Vagina (tissue), 2 donors: ENCODE results near the gene WNT2. TPM values are rescaled to one million over a fixed set of nuclear protein-coding genes. Genes with fewer than 3 reads are reported as not detected.

ENCODE experiments used
- DNase-seq, 2 donors: peaks; one replicate each; pipeline ENCODE4 v3.0.0-alpha.2; 2017; ENCODE audit errors: extremely low spot score in 2 of 2
- H3K27ac ChIP-seq: fragments of 200-600 bp; sonication (generic); one replicate; pipeline ENCODE4 v1.5.1; 2019
- H3K27me3 ChIP-seq: fragments of 200-600 bp; sonication (generic); one replicate; pipeline ENCODE4 v1.5.1; 2019
- H3K36me3 ChIP-seq, 2 donors: fragments of 200-600 bp; sonication (generic); one replicate each; pipeline ENCODE4 v1.5.1; 2017 to 2019
- H3K4me1 ChIP-seq: fragments of 200-600 bp; sonication (generic); one replicate; pipeline ENCODE4 v1.5.1; 2019
- H3K4me3 ChIP-seq, 2 donors: fragments of 200-600 bp; sonication (generic); 1 replicate in 1 of 2; 2 replicates in 1 of 2; pipeline ENCODE4 v1.5.1; 2016 to 2019
- H3K9me3 ChIP-seq: fragments of 200-600 bp; sonication (generic); one replicate; pipeline ENCODE4 v1.5.1; 2019
- POLR2A ChIP-seq, 2 donors: fragments of 450-650 bp; IDR thresholded peaks; one replicate each; pipeline ENCODE4 v1.6.1; 2017; ENCODE audit warnings: antibody characterized with exemption in 2 of 2, mild to moderate bottlenecking in 2 of 2, moderate library complexity in 2 of 2
- POLR2AphosphoS5 ChIP-seq, 2 donors: sonication (generic); formaldehyde crosslinking; IDR thresholded peaks; one replicate each; pipeline ENCODE4 v1.9.0; 2017; ENCODE audit warnings: antibody characterized with exemption in 2 of 2, mild to moderate bottlenecking in 2 of 2, low read depth in 1 of 2; ENCODE audit not compliant: insufficient read depth in 1 of 2
- intact Hi-C: fragments of 100-400 bp; cut with DNase I; formaldehyde crosslinking; loops from one replicate; pipeline ENCODE4 v1.15.1; 2023
- total RNA-seq: library from RNA; depleted of rRNA; stranded (reverse); fragments of >200 nt; gene quantifications from one replicate; pipeline ENCODE4 v1.2.3, GENCODE V29; 2016
- TF ChIP-seq, protein P1 (sequence below), 3 experiments: fragments of 450-650 bp in 2 of 3; fragments of 200-600 bp in 1 of 3; sonication (generic) in 1 of 3; IDR thresholded peaks; one replicate each; pipeline ENCODE4 v1.5.1; 2017 to 2019; ENCODE audit warnings: antibody characterized with exemption in 3 of 3, mild to moderate bottlenecking in 2 of 3, moderate library complexity in 2 of 3

WNT2 gene
- total RNA-seq, 1 donor from 2014 or later: not detected

DNA sequence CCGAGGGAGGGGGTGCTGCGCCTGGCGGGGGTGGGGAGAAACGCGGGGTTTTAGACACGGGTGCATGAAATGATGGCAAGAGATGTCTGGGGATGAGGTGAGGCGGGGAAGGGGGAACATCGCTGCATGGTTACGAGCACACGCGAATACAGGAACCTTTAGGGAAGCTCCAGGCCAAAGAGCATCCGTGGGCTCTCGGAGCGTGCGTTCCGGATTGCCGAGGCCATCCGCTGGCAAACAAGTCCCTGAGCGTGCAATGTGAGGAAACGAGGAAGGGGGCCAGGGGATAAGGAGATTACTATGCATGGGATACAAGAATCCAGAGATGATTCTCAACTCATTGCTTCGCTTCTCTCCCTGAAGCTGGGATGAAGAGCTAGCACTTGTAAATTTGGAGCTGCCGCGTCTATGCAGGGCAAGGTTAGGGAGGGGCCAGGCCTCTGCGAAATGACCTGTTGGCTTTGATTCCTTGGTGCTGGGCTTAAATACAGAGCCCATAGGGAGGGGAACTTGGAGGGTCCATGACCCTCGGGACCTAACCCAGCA, 520 bp upstream of the WNT2 start:
- DNase-seq: no peak
- H3K36me3 ChIP-seq: no peaks in the 10 kb centered on the region
- peak overlapping the region; percentile 47 to 65 for H3K4me3 ChIP-seq
- no peaks in the 10 kb centered on the region for H3K9me3 ChIP-seq
- intact Hi-C loops: no loop called here
- H3K4me1 ChIP-seq: peaks cover 28% of the 10 kb centered on the region
- no peak overlapping the region for H3K27ac ChIP-seq
- no peaks in the 10 kb centered on the region for H3K27me3 ChIP-seq
- TF ChIP-seq, protein P1, sequence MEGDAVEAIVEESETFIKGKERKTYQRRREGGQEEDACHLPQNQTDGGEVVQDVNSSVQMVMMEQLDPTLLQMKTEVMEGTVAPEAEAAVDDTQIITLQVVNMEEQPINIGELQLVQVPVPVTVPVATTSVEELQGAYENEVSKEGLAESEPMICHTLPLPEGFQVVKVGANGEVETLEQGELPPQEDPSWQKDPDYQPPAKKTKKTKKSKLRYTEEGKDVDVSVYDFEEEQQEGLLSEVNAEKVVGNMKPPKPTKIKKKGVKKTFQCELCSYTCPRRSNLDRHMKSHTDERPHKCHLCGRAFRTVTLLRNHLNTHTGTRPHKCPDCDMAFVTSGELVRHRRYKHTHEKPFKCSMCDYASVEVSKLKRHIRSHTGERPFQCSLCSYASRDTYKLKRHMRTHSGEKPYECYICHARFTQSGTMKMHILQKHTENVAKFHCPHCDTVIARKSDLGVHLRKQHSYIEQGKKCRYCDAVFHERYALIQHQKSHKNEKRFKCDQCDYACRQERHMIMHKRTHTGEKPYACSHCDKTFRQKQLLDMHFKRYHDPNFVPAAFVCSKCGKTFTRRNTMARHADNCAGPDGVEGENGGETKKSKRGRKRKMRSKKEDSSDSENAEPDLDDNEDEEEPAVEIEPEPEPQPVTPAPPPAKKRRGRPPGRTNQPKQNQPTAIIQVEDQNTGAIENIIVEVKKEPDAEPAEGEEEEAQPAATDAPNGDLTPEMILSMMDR (IDR thresholded peaks at IDR 0.05): no peak
- no peak for TF ChIP-seq POLR2A (IDR thresholded peaks at IDR 0.05)
- no peak for TF ChIP-seq POLR2AphosphoS5 (IDR thresholded peaks at IDR 0.05; ENCODE audit: insufficient read depth in 1 of 2, low read depth in 1 of 2)

DNA sequence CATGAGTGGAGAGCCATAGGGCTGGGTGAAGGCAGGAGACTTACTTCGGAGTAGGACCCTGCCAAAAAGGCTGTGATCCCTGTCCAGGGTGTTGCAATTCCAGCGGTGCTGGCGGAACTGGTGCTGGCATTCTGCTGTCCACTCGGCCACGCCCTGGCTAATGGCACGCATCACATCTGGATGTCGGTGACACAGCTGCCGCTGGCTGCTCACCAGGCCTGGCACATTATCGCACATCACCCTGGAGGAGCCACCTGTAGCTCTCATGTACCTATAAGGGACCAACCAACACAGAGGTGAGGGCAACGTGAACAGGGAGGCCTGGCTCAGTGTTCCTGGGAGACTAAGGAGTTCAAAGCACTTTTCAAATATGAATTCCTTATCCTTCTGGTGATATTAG, 2.3 kb downstream of the WNT2 start:
- TF ChIP-seq, protein P1 (IDR thresholded peaks at IDR 0.05): no peak
- TF ChIP-seq POLR2AphosphoS5 (IDR thresholded peaks at IDR 0.05; ENCODE audit: insufficient read depth in 1 of 2, low read depth in 1 of 2): no peak
- no peak for TF ChIP-seq POLR2A (IDR thresholded peaks at IDR 0.05)
- Histone ChIP-seq H3K27me3 (no peaks in the 10 kb centered on the region), H3K27ac (no peak overlapping the region), H3K9me3 (no peaks in the 10 kb centered on the region), H3K36me3 (no peaks in the 10 kb centered on the region), H3K4me1 (peaks cover 28% of the 10 kb centered on the region), H3K4me3 (no peak overlapping the region)
- no peak for DNase-seq
- intact Hi-C loops: no loop called here

- peaks cover 18% of the 10 kb centered on the region for H3K4me1 ChIP-seq
- H3K27ac ChIP-seq: no peak overlapping the region
- no peaks in the 10 kb centered on the region for H3K27me3 ChIP-seq
- no peaks in the 10 kb centered on the region for H3K9me3 ChIP-seq
- intact Hi-C loops: no loop called here
- no peaks in the 10 kb centered on the region for H3K36me3 ChIP-seq
- DNase-seq: no peak
- H3K4me3 ChIP-seq: no peak overlapping the region
- TF ChIP-seq POLR2AphosphoS5 (IDR thresholded peaks at IDR 0.05; ENCODE audit: insufficient read depth in 1 of 2, low read depth in 1 of 2) (no peak), POLR2A (IDR thresholded peaks at IDR 0.05) (no peak)
- TF ChIP-seq, protein P1 (IDR thresholded peaks at IDR 0.05): no peak
Measured at GRCh38 chr7:117319181-117319580, 3.7 kb downstream of the WNT2 start.

GRCh38 chr7:117313582-117313981, 9.3 kb downstream of the WNT2 start:
- Histone ChIP-seq H3K4me3 (no peak overlapping the region), H3K4me1 (no peaks in the 10 kb centered on the region), H3K9me3 (no peaks in the 10 kb centered on the region), H3K36me3 (no peaks in the 10 kb centered on the region), H3K27ac (no peak overlapping the region), H3K27me3 (no peaks in the 10 kb centered on the region)
- no peak for DNase-seq
- intact Hi-C loops: no loop called here
- TF ChIP-seq POLR2AphosphoS5 (IDR thresholded peaks at IDR 0.05; ENCODE audit: insufficient read depth in 1 of 2, low read depth in 1 of 2) (no peak), POLR2A (IDR thresholded peaks at IDR 0.05) (no peak)
- TF ChIP-seq, protein P1 (IDR thresholded peaks at IDR 0.05): no peak
